Esophagus squamous epithelium (tissue), 4 donors: ENCODE measurements around the gene UBXN10.

ENCODE experiments used
- POLR2A ChIP-seq, 4 donors: fragments of 450-650 bp; IDR thresholded peaks; one replicate each; pipeline ENCODE4 v1.6.1; 2017; ENCODE audit warnings: antibody characterized with exemption in 4 of 4, mild to moderate bottlenecking in 4 of 4, moderate library complexity in 3 of 4
- TF ChIP-seq, protein P1 (sequence below), 6 experiments: fragments of 450-650 bp in 4 of 6; fragments of 200-600 bp in 2 of 6; sonication (generic) in 2 of 6; IDR thresholded peaks; one replicate each; pipeline ENCODE4 v1.5.1; 2016 to 2019; ENCODE audit warnings: antibody characterized with exemption in 6 of 6, mild to moderate bottlenecking in 4 of 6, moderate library complexity in 4 of 6

- TF ChIP-seq, protein P1, sequence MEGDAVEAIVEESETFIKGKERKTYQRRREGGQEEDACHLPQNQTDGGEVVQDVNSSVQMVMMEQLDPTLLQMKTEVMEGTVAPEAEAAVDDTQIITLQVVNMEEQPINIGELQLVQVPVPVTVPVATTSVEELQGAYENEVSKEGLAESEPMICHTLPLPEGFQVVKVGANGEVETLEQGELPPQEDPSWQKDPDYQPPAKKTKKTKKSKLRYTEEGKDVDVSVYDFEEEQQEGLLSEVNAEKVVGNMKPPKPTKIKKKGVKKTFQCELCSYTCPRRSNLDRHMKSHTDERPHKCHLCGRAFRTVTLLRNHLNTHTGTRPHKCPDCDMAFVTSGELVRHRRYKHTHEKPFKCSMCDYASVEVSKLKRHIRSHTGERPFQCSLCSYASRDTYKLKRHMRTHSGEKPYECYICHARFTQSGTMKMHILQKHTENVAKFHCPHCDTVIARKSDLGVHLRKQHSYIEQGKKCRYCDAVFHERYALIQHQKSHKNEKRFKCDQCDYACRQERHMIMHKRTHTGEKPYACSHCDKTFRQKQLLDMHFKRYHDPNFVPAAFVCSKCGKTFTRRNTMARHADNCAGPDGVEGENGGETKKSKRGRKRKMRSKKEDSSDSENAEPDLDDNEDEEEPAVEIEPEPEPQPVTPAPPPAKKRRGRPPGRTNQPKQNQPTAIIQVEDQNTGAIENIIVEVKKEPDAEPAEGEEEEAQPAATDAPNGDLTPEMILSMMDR (IDR thresholded peaks at IDR 0.05): no peak
- TF ChIP-seq POLR2A (IDR thresholded peaks at IDR 0.05): no peak
Measured at GRCh38 chr1:20182415-20182814, 3.5 kb upstream of the UBXN10 start.
